ENCODE results near the gene PITPNM3. TPM values are rescaled to one million over a fixed set of nuclear protein-coding genes. Genes with fewer than 3 reads are reported as not detected.

The PITPNM3 gene
- total and polyA plus RNA-seq, 2 of the 8 experiments (the other 6 are each of a cell fraction or from before 2014, with no cell fraction given): 1.7 to 3.1 TPM

GRCh38 chr17:6467567-6467966, 88.8 kb downstream of the PITPNM3 start:
- CTCF ChIA-PET (ENCODE audit: partially characterized antibody): interaction anchor here (0.7 to 2.0 kb wide), 2 partner anchors 12 to 36 kb away, joined by 3 to 10 read pairs; no protein-coding TSS in a partner anchor
- Histone ChIP-seq H4K91ac (replicated peaks; ENCODE audit: insufficient read length, low read length) (peak overlapping the region; percentile 0), H3K18ac (ENCODE audit: extremely low read depth, low read length) (no peak overlapping the region), H2BK15ac (ENCODE audit: low read length) (no peak overlapping the region), H4K5ac (ENCODE audit: insufficient read length, low read depth, low read length) (no peak overlapping the region), H3K14ac (ENCODE audit: insufficient read length) (no peak overlapping the region), H4K20me1 (replicated peaks in 1 of 2; ENCODE audit: control insufficient read depth in 1 of 2, insufficient read depth in 2 of 2, low read length in 2 of 2) (no peaks in the 10 kb centered on the region), H2BK5ac (ENCODE audit: low read depth, low read length) (no peak overlapping the region), H2BK20ac (ENCODE audit: low read length) (no peak overlapping the region), H3K4ac (replicated peaks; ENCODE audit: insufficient read length, low read depth, low read length) (no peak overlapping the region), H3K23ac (ENCODE audit: insufficient read length) (no peak overlapping the region), H2BK12ac (ENCODE audit: low read depth, low read length) (no peak overlapping the region), H3K79me2 (ENCODE audit: control insufficient read depth in 1 of 2, insufficient read depth in 2 of 2, low read length in 2 of 2) (no peaks in the 10 kb centered on the region), H3K4me1 (replicated peaks in 1 of 4; ENCODE audit: control insufficient read depth in 3 of 4, insufficient read depth in 4 of 4, low read length in 3 of 4) (peaks cover 0 to 16% (median 6%) of the 10 kb centered on the region in 4 experiments; a peak in 4 of 7 replicates), H2AFZ (ENCODE audit: low read length) (no peak overlapping the region), H4K8ac (ENCODE audit: extremely low read depth, insufficient read depth, low read length) (no peak overlapping the region), H3K23me2 (ENCODE audit: low read depth, low read length) (no peaks in the 10 kb centered on the region), H3K9me3 (ENCODE audit: insufficient read depth in 2 of 2, low read depth in 1 of 2, low read length in 1 of 2) (no peaks in the 10 kb centered on the region), H3K4me2 (ENCODE audit: insufficient read depth in 1 of 2, low read depth in 2 of 2, low read length in 2 of 2) (no peak overlapping the region), H3K27me3 (replicated peaks in 1 of 4; ENCODE audit: control insufficient read depth in 3 of 4, extremely low read depth in 1 of 4, insufficient read depth in 3 of 4, low read length in 3 of 4) (no peaks in the 10 kb centered on the region), H2BK120ac (replicated peaks; ENCODE audit: low read depth, low read length) (no peak overlapping the region), H3K56ac (replicated peaks; ENCODE audit: insufficient read length, low read depth, low read length) (no peak overlapping the region), H2AK5ac (ENCODE audit: low read depth, low read length) (no peak overlapping the region), H3K4me3 (ENCODE audit: extremely low read depth in 1 of 4, insufficient read depth in 2 of 4, low read depth in 3 of 4, low read length in 4 of 4) (no peak overlapping the region), H3K27ac (ENCODE audit: low read depth, low read length) (no peak overlapping the region), H3K79me1 (ENCODE audit: low read depth, low read length) (no peaks in the 10 kb centered on the region), H3K36me3 (ENCODE audit: control insufficient read depth in 2 of 4, insufficient read depth in 4 of 4, low read length in 3 of 4) (no peaks in the 10 kb centered on the region), H3K9ac (replicated peaks in 1 of 4; ENCODE audit: extremely low read depth in 1 of 4, low read depth in 3 of 4, low read length in 3 of 4) (no peak overlapping the region)
- FAIRE-seq (no peak), DNase-seq (ENCODE audit: low read depth in 1 of 2, low spot score in 2 of 2) (no peak)
- POLR2A ChIA-PET (ENCODE audit: partially characterized antibody): interaction anchor here (1.4 kb wide), 1 partner anchor 24 kb away, joined by 5 read pairs; no protein-coding TSS in a partner anchor
- TF ChIP-seq CTBP2 (IDR thresholded peaks at IDR 0.05; ENCODE audit: borderline replicate concordance, insufficient read depth, insufficient read length, low read length): no peak
- no peak for TF ChIP-seq SUZ12 (IDR thresholded peaks at IDR 0.05; ENCODE audit: low read length)
- no peak for TF ChIP-seq SIX5 (IDR thresholded peaks at IDR 0.05; ENCODE audit: low read depth, low read length)
- 83% methylated on average over 1 of the region's 1 CpG; no CpG with 5 or more reads in 1 of the 2 experiments for WGBS, 2 experiments (ENCODE audit: extremely low coverage in 1 of 2, insufficient coverage in 1 of 2, insufficient read length in 1 of 2, insufficient replicate concordance in 2 of 2, low coverage in 1 of 2, low lambda C conversion rate in 2 of 2, missing lambda C conversion rate in 1 of 2)
